ENCODE results near the gene INHBA. TPM values are rescaled to one million over a fixed set of nuclear protein-coding genes. Genes with fewer than 3 reads are reported as not detected.

The INHBA gene
- total RNA-seq, 3 donors from 2014 or later = 0.59 to 2.0 (median 0.64) TPM

- intact Hi-C loops (cut with DNase I; ENCODE audit: low total_unique reads) = no loop called here
- Histone ChIP-seq H3K9me3 (no peaks in the 10 kb centered on the region), H3K27ac (peak overlapping the region in 1 of 2 donors; percentile 86), H3K36me3 (no peaks in the 10 kb centered on the region), H3K4me1 (peaks cover 0 to 3% of the 10 kb centered on the region in 2 donors), H3K27me3 (no peaks in the 10 kb centered on the region), H3K4me3 (peak overlapping the region in 1 of 3 donors; percentile 57)
- DNase-seq (ENCODE audit: low spot score in 2 of 2) = no peak
- TF ChIP-seq CTCF (IDR thresholded peaks at IDR 0.05) (no peak), POLR2A (IDR thresholded peaks at IDR 0.05) (no peak), POLR2AphosphoS5 (IDR thresholded peaks at IDR 0.05) (no peak)
These were observed 3.5 kb upstream of the INHBA start for GRCh38 chr7:41706228-41706930.

GRCh38 chr7:41705109-41705901 lies 2.4 kb upstream of the INHBA start:
- DNase-seq (ENCODE audit: low spot score in 2 of 2) = peak; percentile 84 to 88
- intact Hi-C loops (cut with DNase I; ENCODE audit: low total_unique reads) = no loop called here
- Histone ChIP-seq H3K27me3 (no peaks in the 10 kb centered on the region), H3K4me1 (peaks cover 0 to 3% of the 10 kb centered on the region in 2 donors), H3K4me3 (peak overlapping the region; percentile 48 to 59 (median 57)), H3K36me3 (no peaks in the 10 kb centered on the region), H3K27ac (peak overlapping the region; percentile 73 to 86), H3K9me3 (no peaks in the 10 kb centered on the region)
- TF ChIP-seq POLR2A (IDR thresholded peaks at IDR 0.05) (no peak), CTCF (IDR thresholded peaks at IDR 0.05) (peak; percentile 4 to 74 (median 66)), POLR2AphosphoS5 (IDR thresholded peaks at IDR 0.05) (peak in 1 of 3 donors; percentile 8)

DNA sequence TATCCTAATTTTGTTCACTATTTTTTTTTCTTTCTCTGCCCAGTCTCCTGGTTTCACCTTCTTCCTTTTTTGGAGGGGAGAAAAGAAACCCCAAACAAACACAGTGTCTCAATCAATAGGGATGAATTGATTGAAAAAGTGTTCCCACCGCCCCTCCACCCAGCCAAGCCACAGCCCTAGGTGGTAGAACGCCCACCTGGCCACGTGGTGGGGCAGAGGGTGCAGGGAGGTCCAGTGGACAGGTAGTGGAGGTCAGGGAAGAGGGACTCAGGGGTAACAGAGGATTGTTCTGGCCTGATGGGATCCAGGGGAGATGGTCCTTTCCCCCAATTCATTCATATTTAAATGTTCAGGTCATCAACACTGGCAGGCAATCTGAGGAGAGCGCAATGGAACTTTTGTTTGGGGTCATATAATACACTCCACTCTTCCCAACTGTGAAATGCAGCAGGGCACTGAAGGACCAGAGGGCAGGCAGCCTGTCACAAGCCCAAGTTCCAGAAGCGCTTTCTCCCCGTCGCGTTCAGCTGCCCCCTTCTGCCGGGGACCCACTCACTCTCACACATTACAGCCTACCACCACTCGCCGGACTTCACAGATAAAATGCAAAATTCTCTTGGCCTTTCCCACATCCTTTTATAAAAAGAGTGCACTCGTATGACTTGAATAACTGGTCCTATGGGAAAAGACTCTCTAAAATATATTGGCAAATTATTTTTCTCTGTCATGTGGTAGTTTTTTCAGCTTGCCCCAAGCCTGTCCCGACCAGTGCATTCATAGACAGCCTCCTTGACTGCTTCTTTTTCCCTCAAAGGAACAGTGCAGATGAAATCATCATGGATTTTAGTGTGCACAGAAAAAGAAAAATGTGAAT lies 1.6 kb downstream of the INHBA start:
- Histone ChIP-seq H3K27ac (peak overlapping the region; percentile 36 to 64), H3K36me3 (no peaks in the 10 kb centered on the region), H3K9me3 (no peaks in the 10 kb centered on the region), H3K4me1 (peaks cover 0 to 3% of the 10 kb centered on the region in 2 donors), H3K4me3 (peak overlapping the region; percentile 40 to 63 (median 50)), H3K27me3 (no peaks in the 10 kb centered on the region)
- intact Hi-C loops (cut with DNase I; ENCODE audit: low total_unique reads) = no loop called here
- TF ChIP-seq POLR2AphosphoS5 (IDR thresholded peaks at IDR 0.05) (no peak), CTCF (IDR thresholded peaks at IDR 0.05) (no peak), POLR2A (IDR thresholded peaks at IDR 0.05) (no peak)
- no peak for DNase-seq (ENCODE audit: low spot score in 2 of 2)

DNA sequence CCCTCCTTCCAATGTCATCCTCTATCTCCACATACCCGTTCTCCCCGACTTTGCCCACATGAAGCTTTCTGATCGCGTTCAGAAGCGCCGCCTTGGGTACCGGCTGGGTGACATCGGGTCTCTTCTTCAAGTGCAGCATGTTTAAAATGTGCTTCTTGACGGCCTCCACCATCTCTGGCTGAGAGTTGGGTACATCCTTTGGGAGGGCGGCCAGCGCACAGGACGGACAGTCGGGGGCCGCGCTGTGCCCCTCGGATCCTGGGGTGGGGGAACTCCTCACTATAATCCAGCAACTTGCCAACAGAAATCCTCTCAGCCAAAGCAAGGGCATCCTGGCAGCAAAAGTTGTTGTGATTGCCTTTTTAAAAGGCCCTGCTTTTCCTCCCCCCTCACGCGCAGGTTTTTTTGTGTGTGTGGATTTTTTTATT lies 2.8 kb downstream of the INHBA start:
- no peak for DNase-seq (ENCODE audit: low spot score in 2 of 2)
- H3K27ac ChIP-seq = peak overlapping the region; percentile 75 to 86
- no peaks in the 10 kb centered on the region for H3K9me3 ChIP-seq
- intact Hi-C loops (cut with DNase I; ENCODE audit: low total_unique reads) = no loop called here
- no peaks in the 10 kb centered on the region for H3K36me3 ChIP-seq
- TF ChIP-seq POLR2A (IDR thresholded peaks at IDR 0.05) = no peak
- no peak for TF ChIP-seq CTCF (IDR thresholded peaks at IDR 0.05)
- TF ChIP-seq POLR2AphosphoS5 (IDR thresholded peaks at IDR 0.05) = no peak
- H3K4me1 ChIP-seq = no peaks in the 10 kb centered on the region
- H3K27me3 ChIP-seq = no peaks in the 10 kb centered on the region
- H3K4me3 ChIP-seq = peak overlapping the region; percentile 40 to 63 (median 50)

Measured in breast epithelium (tissue), 4 donors.